ENCODE results near the gene DBX1.
"Not testable (repeated sequence)": the region's sequence is repeated elsewhere in the genome, so short reads cannot be mapped to it uniquely, and the experiment has no call there.

The DBX1 gene, protein sequence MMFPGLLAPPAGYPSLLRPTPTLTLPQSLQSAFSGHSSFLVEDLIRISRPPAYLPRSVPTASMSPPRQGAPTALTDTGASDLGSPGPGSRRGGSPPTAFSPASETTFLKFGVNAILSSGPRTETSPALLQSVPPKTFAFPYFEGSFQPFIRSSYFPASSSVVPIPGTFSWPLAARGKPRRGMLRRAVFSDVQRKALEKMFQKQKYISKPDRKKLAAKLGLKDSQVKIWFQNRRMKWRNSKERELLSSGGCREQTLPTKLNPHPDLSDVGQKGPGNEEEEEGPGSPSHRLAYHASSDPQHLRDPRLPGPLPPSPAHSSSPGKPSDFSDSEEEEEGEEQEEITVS

GRCh38 chr11:20160425-20161229 is at the start of gene DBX1:
DBX1 (minus strand) TSS chr11:20160475; CDS start chr11:20160324, 151 bp downstream.
- no peak for DNase-seq (ENCODE audit: low read depth, low spot score)

- DNase-seq (ENCODE audit: low read depth, low spot score) = no peak
Measured at GRCh38 chr11:20208622-20209111, 48.4 kb upstream of the DBX1 start.

DNA sequence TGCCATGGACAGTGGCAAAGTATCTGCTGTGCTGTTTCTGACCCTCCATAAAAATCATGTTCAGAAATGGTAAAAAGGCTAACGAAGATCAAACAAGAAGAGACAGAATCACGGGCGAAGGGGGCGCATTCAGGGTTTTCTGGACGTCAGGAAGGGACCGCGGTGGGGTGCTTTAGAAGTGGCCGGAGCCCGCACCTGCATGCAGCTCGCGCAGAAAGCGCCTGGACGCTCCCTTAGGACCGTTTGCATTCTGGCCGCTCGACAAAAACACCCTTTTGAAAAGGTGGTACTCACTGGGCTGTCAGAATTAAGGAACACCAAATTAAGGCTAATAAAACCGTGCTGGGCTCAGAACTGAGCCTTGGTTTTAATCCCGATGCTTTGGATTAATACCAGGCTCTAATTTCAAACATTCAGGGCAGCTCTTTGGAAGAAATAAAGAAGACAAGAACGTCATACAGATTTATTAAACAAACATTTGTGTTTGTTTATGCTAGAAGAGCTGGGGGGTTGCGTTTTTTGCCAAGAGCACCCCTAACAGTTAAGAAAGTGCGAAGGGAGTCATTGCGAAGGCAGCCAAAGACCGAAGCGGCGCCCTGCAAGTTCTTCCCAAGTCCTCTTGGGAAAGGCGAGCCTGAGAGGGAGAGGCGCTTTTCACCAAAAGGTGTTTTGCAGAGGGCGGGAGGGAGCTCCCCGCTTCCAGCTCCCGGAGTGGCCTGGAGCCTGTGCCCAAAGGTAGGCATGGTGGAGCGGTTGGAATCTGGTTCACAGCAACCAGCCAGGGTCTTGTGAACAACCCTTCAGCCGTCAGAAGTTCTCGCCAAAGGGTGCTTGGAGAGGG is 47.7 kb upstream of the DBX1 start:
- no peak for DNase-seq (ENCODE audit: low read depth, low spot score)

GRCh38 chr11:20205807-20206206 is 45.5 kb upstream of the DBX1 start:
- DNase-seq (ENCODE audit: low read depth, low spot score) = no peak

- no peak for DNase-seq (ENCODE audit: low read depth, low spot score)
Measured at GRCh38 chr11:20204681-20205080, 44.4 kb upstream of the DBX1 start.

GRCh38 chr11:20203831-20204230 is 43.6 kb upstream of the DBX1 start:
- no peak for DNase-seq (ENCODE audit: low read depth, low spot score)

- DNase-seq (ENCODE audit: low read depth, low spot score) = no peak
Measured at GRCh38 chr11:20201231-20201630, 41.0 kb upstream of the DBX1 start.

DNA sequence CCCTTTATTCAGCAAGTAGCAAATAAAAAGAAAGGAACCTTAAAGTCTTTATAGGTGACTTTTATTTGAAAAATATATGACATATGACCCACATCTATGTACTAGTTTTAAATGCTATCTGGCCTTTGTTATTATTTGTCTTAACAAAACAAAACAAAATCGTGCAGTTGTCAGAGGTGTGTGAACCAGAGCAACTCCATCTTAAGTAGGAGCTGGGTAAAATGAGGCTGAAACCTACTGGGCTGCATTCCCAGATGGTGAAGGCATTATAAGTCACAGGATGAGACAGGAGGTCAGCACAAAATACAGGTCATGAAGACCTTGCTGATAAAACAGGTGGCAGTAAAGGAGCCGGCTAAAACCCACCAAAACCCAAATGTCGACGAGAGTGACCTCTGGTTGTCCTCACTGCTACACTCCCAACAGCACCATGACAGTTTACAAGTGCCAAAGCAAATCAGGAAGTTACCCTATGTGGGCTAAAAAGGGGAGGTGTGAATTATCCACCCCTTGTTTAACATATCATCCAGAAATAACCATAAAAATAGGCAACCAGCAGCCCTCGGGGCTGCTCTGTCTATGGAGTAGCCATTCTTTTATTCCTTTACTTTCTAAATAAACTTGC is 40.2 kb upstream of the DBX1 start:
- not testable (repeated sequence) for DNase-seq (ENCODE audit: low read depth, low spot score)

DNA sequence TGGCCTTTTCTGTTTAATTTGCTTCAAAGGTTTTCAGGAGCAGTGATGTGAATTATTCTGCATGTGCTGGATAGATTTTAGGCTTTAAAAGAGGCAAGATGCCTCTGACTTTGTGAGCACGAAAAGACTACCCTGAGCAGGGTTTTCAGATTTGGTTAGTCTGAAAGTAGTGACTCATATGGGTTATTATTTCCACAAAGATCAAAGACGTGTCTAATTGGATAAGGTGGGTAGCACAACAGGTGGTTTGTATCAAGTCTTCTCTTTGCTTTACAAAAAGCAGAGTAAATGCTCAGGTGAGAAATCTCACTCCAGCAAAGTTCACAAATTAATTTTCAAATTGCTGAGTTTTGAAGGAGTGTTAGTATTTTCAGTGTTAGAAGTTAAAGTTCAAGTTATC is 37.6 kb upstream of the DBX1 start:
- DNase-seq (ENCODE audit: low read depth, low spot score) = no peak

- no peak for DNase-seq (ENCODE audit: low read depth, low spot score)
Measured at GRCh38 chr11:20194470-20194869, 34.2 kb upstream of the DBX1 start.

DNA sequence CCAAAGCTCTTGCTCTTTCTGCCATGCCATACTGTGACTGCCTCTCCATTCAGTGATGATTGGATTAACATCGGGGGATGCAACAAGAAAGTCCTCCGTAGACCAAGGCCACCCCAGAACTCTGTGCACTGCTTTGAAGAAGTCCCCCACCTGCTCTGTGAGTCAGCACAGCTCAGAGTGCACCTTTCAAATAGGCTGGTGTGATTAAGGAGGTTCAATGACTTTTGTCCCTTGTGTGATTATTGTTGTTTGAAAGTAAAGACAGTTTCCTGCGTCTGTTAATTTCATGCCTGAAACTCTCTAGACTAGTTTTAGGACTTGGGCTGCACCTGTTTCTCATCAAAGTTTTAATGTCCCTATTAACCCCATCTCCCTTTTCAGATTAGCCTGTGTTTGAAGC is 33.0 kb upstream of the DBX1 start:
- DNase-seq (ENCODE audit: low read depth, low spot score) = no peak

GRCh38 chr11:20192641-20193040 is 32.4 kb upstream of the DBX1 start:
- no peak for DNase-seq (ENCODE audit: low read depth, low spot score)

- DNase-seq (ENCODE audit: low read depth, low spot score) = no peak
Measured at GRCh38 chr11:20192151-20192550, 31.9 kb upstream of the DBX1 start.

DNA sequence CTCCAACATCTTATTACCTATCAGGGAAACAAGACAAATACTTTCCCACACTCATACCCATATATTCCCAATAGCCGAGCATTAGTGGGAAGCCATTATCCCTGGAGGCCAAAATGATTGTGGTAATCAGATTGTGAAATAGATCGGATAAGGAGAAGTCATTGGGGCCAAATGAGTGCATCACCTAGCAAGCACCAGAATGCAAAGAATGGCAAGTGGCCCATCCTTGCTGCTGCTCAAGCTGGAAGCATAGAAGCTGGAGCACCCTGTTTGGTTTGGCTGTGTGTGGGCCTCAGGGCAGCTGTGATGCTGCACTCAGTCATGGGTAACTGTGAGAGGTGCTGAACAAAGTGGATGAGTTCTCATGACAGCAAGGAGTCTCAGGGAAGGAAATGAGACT is 18.7 kb upstream of the DBX1 start:
- no peak for DNase-seq (ENCODE audit: low read depth, low spot score)

DNA sequence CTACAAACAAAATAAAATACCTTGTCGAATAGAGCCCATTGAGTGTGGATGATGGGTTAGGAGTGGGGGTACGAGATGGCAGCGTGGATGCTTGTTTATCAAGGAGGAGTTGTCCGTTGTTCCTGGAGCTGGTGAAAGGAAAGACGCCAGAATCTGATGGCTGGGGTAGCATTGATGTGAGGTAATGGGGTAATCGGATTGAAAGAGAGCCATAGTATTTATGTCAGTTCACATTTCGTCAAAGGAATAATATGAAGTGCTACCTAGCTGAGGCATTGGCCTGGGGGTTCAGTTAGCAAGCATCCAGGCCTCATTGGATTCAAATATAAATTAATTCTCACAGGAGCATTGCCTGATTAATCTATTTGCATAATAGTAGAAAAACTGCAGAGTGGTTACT is 16.9 kb upstream of the DBX1 start:
- no peak for DNase-seq (ENCODE audit: low read depth, low spot score)

DNA sequence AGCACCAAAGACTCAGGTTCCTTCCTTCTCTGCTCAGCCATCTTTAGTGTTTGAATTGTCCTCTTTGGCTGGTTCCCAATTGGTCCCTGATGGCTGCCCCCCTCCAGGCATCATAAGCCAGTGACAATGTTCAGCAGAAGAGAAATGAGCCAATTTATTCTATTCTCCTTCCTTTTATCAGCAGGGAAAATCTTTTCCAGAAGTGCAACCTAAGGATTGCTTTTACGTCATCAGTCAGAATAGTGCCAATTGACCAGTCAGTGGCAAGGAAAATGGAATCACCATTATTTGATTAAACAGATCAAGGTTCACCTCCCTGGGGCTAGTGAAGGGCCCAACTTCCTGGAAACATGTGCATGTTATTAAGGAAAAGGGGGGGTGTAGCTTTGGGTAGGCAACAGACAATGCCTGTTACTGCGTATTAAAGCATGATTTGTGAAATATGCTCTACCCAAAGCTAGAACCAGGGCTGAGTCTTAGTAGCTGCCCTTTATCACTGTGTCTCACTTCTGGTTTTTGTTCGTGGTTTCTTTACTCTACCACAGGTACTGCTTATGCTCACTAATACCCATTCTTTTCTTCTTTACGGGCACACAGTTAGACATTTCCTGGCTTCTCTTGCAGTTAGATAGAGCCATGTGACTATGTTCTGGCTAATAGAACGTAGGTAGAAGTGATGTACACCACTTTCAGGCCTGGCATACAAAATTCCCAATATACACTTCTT is 12.6 kb upstream of the DBX1 start:
- no peak for DNase-seq (ENCODE audit: low read depth, low spot score)

GRCh38 chr11:20163783-20164481 is 3.7 kb upstream of the DBX1 start:
- DNase-seq (ENCODE audit: low read depth, low spot score) = no peak

- DNase-seq (ENCODE audit: low read depth, low spot score) = no peak
Measured at GRCh38 chr11:20162824-20163782, 2.8 kb upstream of the DBX1 start.
